AG09309 (cell line): ENCODE data around the gene PRKG1.

Experiments used
- DNase-seq: peaks from one replicate; pipeline ENCODE4 v3.0.0-alpha.2; 2010; ENCODE audit warnings: low read depth
- H3K4me3 ChIP-seq: 2 replicates; pipeline ENCODE4 v1.5.1; 2011; ENCODE audit warnings: mild to moderate bottlenecking, low read depth, low read length, moderate library complexity; ENCODE audit not compliant: control insufficient read depth
- CTCF ChIP-seq: IDR thresholded peaks from 2 replicates; pipeline ENCODE4 v1.5.1; 2011; ENCODE audit warnings: mild to moderate bottlenecking, low read depth, low read length, inconsistent platforms; ENCODE audit not compliant: insufficient read depth, control insufficient read depth; ENCODE audit errors: missing control alignments

The PRKG1 gene

GRCh38 chr10:52248697-52249306 lies 1174.5 kb downstream of the PRKG1 start:
- DNase-seq: no peak
- TF ChIP-seq CTCF: no peak
- H3K4me3 ChIP-seq: no peak overlapping the region

- H3K4me3 ChIP-seq: no peak overlapping the region
- TF ChIP-seq CTCF: no peak
- no peak for DNase-seq
Measured at GRCh38 chr10:52249850-52250395, 1175.6 kb downstream of the PRKG1 start.

GRCh38 chr10:52250510-52250909 lies 1176.2 kb downstream of the PRKG1 start:
- H3K4me3 ChIP-seq: no peak overlapping the region
- DNase-seq: no peak
- no peak for TF ChIP-seq CTCF

- no peak for DNase-seq
- no peak for TF ChIP-seq CTCF
- H3K4me3 ChIP-seq: no peak overlapping the region
Measured at GRCh38 chr10:52252307-52252706, 1178.0 kb downstream of the PRKG1 start.

- DNase-seq: no peak
- H3K4me3 ChIP-seq: no peak overlapping the region
Measured at GRCh38 chr10:52256832-52257691, 1182.8 kb downstream of the PRKG1 start.

GRCh38 chr10:52257692-52258075 lies 1183.4 kb downstream of the PRKG1 start:
- no peak overlapping the region for H3K4me3 ChIP-seq
- no peak for DNase-seq
- no peak for TF ChIP-seq CTCF

More at GRCh38 chr10:52256832-52257691, 1182.8 kb downstream of the PRKG1 start:
- TF ChIP-seq CTCF: no peak
